ENCODE results near the gene CD151.

CD151 gene

DNA sequence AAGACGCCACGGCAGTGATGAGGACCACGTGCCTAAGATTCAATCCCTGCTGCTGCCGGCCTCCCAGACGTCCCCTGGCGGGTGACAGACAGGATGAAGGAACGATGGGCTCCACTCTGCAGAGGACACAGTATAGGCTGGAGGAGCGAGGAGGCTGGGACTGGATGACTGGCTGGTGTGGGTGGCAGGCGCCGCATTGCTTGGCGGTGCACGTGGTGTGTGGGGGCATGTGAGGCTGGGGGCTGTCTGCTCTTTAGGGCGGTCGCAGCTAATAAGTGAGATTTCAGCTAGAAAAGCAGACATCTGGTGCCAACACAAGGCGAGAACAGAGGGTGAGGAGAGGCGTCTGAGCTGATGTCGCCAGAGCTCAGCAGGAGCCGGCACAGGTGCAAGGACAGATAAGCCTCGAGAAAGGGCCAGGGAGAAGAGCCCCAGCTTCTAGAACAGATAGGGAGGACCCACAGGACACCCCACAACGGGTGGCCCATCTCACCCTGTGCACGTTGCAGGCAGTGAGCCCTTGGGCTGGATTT lies 43.1 kb downstream of the CD151 start:
- no peak for DNase-seq

DNA sequence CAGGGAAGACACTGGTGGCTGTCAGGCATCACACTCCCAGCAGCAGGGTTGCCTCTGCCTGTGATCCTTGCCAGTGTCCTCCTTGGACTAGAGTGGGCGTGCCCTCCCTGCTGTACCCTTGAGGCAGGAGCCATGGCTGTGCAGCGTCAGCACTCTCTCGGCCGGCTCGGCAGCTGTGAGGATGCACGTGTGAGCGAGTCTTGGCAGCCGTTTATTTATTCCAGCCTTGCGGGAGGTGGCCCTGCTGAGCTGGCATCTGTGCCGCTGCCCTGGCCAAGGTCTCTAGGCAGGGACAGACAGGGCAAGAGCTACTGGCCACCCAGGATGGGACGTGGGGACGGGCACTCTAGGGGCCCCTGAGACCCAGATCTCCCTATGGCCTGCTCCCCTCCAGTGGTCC lies 43.8 kb downstream of the CD151 start:
- peak; percentile 39 for DNase-seq

DNA sequence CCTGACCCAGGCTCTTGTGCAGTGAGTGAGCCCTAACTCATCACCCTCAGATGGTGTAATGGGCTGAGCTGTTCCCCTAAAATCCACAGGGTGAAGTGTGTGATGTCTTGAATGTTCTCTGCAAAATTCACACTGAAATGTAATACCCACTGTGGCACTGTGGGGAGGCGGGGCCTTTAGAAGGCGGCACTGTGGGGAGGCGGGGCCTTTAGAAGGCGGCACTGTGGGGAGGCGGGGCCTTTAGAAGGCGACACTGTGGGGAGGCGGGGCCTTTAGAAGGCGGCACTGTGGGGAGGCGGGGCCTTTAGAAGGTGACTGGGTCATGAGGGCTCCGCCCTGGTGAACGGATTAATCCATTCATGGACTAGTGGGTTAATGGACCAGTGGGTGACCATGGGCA lies 44.8 kb downstream of the CD151 start:
- no peak for DNase-seq

DNA sequence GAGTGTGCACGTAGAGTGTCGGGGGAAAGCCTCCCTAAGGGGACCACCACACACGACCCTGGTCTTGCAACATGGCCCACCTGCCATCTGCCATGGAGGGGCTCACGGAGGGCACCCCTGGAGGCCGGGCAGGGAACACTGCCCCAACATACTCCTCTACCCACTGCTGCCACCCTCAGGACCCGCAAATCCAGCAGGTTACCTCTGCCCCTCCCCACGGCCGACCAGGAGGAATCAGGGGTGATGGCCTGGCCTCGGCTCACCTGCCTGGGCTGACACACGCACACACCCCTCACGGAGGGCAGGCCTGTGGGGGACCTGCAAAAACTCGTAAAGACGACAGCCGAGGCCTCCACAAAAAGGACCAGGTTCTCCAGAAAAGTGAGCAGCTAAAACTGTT lies 47.7 kb downstream of the CD151 start:
- DNase-seq = no peak

DNA sequence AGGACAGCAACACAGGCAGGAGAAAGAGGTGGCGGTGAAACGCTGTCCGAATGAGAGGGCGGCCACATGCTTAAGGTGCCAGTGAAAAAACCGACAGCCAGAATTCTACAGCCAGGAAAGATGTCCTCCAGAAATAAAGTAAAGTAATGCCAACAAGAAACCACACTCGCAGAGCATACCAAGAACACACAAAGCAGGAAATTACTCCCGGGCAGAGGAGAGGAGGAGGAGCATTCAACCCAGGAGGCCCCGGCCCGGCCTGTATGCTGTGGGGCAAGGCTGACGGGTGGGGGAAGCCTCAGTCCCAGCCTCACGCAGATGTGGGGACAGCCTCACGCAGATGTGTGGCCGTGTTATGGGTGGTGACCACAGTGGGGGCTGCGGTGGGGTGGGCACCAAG lies 49.8 kb downstream of the CD151 start:
- no peak for DNase-seq

DNA sequence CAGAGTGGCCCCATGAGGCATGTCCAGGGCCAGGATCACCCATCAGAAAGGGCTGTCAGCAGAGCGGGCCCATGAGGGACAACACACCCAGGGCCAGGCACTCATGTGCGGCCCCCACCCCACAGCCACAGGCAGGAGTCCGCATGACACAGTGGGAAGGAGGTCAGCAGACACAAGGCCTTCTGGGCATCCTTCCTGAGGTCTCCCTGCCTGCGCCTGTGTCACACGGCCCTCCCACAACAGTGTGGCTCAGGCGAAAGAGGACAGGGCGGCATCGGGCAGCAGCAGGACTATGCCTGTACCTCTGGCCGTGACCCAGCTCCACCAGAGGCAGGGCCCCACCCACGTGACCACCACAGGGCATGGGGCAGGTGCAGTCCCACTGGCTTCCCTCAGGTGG lies 50.8 kb downstream of the CD151 start:
- DNase-seq = no peak

DNA sequence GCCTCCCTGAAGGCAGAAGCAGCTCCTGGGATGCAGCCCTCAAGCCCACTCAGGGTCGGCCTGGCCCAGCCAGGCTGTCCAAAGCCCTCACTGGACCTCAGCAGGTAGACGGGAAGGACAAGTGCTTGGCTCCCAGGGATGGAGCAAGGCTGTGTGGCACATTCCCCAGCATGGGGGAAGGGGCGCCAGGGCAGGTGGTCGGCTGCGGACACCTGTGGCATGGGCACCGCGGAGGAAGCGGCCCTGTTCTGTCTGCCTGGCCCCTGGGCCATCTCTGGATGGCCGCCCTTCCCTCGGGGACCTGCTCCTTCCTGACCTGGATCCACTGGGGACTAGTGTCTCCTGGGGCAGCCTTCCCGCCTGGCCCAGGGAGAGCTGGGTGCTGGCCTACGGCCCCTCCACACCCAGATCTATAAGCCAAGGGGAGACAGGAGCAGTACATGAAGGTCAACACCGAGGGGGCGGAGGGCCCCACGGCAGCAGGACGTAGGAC lies 51.9 kb downstream of the CD151 start:
- DNase-seq = no peak

DNA sequence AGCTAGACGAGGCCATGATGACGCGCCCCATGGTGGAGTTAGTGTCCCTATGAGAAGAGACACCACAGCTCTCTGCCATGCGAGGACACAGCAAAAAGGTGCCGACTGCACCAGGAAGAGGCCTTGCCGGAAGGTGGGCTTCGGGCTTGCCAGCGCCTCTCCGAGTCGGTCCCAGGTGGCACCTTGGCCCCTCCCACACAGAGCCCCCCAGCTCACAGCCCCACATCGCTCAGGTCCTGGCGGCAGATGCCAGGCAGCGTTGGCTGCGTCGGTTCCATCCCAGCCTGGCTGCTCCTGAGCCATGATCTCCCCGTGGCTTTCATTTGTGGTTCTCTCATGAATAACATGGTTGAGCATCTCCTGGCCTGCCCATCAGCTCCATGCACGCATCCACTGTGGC lies 53.8 kb downstream of the CD151 start:
- no peak for DNase-seq

DNA sequence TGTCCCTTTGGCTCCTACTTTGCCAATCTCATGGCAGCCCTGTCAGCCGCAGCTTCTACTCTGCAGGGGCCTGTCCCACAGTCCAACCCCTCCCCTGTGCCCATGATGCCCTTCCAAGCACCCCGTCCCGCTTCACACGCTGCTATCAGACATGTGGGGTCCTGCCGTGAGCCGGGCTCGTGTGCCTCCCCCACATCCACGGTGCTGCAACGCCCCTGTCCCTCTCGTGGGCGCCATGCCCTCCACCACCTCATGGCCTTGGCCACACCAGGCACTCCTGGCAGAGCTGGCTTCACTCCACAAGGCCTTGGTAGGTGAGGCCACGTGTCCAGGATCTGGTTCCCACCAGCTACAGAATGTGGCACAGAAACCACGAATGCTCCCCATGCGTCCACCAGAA lies 54.8 kb downstream of the CD151 start:
- DNase-seq = no peak
